ENCODE results near the gene UBE2E2.
A peak's percentile ranks its signal among the peaks of the same experiment; 100 is the strongest.
"Not testable (repeated sequence)": the region's sequence is repeated elsewhere in the genome, so short reads cannot be mapped to it uniquely, and the experiment has no call there.

Gene UBE2E2

DNA sequence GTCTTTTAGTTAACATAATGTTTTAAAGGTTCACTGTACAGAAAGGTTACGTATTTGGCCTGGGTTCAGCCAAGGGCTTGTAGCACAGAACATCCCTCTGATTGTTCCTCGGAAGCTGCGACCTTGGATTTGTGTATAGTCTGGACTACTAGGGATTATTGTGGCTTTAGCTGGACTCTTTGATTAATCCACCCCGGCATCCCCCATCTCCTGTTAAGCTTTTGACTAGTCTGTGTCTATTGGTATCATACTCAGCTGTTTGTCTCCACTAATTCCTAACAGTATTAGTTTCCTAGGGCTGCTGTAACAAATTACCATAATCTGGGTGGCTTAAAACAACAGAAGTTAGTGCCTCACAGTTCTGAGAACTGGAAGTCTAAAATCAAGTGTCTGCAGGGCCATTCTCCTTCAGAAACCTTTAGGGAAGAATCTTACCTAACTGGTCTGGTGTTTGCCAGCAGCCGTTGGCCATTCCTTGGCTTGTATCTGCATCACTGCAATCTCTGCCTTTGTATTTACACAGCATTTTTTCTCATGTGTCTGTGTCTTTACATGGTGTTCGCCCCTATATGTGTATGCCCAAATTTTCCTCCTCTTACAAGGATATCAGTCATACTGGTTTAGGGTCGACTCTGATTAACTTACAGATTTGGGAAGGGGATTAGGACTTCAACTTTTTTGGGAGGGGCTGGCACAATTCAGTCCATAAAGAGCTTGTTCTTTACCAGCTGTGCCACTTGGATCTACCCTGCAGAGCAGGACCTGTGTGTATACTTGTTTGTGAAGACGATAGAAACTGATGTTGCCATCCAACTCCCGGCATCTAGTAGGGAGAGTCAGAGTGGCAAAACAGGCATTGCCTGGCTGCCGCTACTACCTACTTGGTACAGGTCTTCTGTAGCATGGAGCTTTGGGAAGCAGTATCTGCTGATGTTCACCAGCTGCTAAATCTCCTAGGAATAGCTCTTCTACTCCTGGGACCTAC lies 117.8 kb downstream of the UBE2E2 start:
- no peak for FAIRE-seq
- no peak for DNase-seq (ENCODE audit: low spot score)

DNA sequence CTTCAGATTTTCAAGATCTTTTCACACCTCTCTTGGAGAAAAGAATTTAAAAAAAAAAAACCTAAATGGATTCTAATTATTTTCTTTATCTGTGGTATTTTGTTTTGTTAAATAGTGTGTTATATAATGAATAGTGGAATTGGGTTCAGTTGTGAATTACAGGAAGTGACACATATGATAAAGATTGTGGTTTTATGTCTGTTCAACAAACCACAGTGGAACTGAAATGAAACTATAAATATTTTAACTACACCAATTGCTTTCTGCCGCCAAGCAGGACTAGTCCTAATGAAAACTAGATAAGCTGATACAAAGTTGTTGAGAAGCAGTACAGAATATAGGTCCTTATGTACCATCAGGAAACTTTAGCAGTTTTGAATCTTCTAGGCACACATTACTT lies 121.6 kb downstream of the UBE2E2 start:
- peak; percentile 20 for DNase-seq (ENCODE audit: low spot score)
- FAIRE-seq, result no peak

DNA sequence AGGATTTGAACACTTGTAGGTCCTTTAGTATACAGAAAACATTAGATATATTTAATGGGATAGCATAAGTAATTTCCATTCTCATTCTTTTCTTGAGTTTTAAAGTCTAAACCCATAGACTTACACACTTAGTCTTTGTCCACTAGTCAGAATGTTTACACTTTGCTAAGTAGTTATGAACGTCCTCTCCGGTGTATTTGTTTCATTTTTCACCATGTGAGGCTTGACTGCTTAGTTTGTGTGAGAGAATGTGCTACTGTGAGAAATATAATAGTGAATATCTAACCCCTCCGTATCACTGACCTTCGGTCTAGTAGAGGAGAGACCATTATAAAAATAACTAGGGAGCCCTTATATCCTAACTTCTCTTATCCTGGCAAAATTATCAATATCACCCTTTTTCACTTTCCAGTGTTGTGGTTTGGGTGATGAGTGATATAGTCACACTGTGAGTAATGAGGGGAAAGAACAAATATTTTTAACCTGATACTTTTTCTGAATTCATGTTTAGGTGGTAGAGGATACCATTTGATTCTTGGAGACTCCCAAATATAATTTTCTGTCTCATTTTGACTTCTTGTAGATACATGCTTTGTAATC lies 122.4 kb downstream of the UBE2E2 start:
- DNase-seq (ENCODE audit: low spot score) (no peak), FAIRE-seq (no peak)

DNA sequence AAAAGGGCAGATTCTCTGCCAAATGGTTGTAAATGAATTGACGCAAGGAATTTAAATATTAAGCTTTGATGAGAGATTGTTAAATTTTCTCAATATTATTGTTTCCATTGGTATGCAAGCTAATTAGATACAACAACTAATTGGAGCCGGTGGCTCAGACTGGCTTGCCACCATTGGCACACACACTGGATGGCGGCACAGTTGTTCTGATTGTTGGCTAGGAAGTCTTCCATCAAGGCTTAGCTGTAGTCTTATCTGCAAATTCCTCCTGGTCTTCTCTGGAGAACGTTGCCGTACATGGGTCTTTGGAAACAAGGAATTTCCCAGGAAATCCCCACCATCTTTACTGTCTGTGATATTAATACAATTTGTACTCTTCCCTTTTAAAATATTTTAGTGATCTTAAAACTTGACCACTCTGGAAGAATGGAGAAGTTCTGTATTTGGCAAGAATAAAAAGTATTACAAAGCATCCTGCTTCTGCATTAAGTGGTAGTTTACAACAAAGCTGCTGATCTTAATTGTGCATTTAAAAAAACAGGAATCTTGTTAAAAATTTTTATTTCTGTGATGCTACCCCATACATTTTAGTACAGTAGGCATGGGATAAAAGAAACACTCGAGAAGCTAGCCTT lies 126.5 kb downstream of the UBE2E2 start:
- FAIRE-seq (no peak), DNase-seq (ENCODE audit: low spot score) (no peak)

DNA sequence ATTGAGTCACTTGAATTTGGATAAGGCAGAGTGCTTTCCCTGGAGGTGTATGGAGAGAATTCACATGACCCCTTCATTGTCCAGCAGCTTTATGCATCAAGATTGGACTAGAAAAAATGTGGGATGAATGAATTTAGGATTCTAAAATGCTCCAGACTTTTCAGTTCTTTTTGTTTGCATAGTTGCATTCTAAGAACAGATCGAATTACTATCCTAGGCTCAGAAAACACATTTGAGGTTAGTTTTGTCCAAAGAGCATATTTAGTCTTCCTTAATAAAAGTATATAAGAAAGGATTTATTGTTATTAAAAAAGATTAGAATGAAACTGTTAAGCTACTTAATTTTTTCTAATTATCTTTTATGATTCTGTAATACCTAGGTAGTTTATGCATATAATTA lies 127.4 kb downstream of the UBE2E2 start:
- DNase-seq (ENCODE audit: low spot score) (no peak), FAIRE-seq (no peak)

DNA sequence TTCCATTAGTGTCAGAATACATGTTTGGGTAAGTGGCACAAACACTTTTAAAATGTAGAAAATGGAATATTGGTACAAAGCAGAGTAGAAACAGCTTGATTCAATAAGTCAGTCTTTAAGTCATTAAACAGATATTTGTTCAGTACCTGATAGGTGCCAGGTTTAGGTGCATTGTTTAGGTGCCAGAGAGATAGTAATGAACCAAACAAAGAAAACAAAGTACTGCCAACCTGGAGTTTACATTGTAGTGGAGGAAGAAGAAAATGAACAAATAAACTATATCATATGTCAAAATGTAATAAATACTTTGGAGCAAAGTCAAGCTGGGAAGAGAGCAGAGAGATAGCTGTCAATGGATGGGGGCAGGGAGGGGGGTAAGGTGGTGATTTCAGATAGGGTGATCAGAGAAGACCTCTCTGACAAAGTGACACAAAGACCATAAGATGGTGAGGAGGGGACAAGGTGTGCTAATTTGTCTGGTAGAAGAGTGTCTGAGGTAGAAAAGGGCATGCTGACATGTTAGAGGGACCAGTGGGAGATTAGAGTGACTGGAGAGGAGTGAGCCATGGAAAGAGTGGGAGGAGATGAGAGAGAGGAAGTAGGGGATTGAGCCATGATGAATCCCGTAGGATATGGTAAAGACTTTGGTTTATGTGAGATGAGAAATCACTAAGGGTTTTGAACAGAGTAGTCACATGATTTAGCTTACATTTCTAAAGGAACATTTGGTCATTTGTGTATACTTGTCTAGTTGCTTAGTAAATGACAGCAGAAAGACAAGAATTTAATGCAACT lies 128.2 kb downstream of the UBE2E2 start:
- DNase-seq (ENCODE audit: low spot score) (no peak), FAIRE-seq (peak; percentile 20)

DNA sequence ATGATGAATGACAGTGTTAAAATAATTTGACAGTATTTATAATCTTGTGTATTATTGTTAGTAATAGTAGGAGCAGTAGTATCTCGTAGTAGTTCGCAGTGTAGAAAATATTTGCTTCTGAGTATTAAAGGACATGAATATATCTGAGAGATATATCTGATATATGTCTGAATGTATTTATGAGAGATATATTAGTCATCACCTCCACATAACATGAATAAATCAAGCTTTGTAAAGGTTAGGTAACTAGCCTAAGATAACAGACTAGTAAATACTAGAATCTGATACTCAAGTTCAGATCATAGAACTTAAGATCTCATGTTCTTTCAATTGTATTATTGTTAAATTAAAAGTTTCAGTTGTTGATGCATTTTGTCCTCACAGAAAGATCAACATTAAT lies 130.5 kb downstream of the UBE2E2 start:
- FAIRE-seq (no peak), DNase-seq (ENCODE audit: low spot score) (no peak)

DNA sequence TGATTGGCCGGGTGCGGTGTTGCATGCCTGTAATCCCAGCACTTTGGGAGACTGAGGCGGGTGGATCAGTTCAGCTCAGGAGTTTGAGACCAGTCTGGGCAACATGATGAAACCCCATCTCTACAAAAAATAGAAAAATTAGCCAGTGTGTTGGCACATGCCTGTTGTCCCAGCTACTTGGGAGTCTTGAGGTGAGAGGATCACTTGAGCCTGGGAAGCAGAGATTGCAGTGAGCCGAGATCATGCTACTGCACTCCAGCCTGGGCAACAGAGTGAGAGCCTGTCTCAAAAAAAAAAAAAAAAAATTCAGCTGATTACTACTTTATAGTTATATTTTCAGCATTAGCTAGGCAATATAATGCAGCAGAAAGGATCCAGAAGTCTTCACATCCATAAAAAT lies 133.7 kb downstream of the UBE2E2 start:
- not testable (repeated sequence) for FAIRE-seq; DNase-seq (ENCODE audit: low spot score)

DNA sequence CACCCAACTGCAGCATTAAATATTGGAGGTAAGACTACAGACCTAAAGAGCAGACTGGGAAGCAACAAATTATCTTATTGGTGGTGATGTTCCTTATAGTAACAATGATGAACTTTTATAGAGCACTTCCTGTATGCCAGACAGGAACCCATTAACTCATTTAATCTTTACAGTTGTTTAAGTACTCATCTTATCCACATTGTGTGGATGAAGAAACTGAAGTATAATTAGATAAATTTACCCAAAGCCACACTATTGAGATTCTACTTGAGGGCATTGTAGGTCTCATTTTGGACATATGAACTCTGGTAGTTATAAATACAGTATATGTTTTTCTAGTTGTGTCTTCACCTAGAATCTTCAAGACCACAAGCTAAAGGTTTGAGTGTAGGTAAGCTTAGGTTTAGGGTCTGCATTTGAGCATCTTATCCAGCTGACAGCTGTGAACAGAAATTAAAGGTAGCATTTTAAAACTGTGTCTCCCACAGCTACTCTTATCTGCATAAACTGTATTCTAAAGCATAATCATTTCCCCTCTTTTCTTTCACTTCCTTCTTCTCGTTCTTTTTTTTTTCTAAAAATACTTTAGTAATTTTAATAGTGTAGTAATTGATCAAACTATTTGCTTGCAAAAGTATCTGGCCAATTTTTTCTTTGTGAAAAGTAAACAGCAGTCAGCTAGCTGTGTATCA lies 138.2 kb downstream of the UBE2E2 start:
- DNase-seq (ENCODE audit: low spot score) (no peak), FAIRE-seq (no peak)

DNA sequence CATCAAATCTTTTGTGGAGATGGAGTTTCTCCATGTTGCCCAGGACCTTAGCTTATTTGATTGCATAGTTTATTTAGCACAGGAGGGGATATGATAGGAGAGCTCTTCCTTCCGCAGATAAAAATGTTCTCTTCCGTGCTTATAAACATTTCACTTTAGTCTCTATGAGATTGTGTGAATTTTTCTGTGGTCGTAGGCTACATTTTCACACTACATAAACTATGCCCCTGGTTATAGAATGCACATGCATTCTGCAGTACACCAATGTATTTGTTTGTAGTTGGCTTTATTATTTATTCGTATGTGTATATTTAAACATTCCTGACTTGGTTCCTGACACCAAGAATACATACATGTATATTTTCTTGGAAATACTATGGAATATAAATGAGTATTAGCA lies 139.2 kb downstream of the UBE2E2 start:
- no peak for FAIRE-seq
- DNase-seq (ENCODE audit: low spot score), result no peak

DNA sequence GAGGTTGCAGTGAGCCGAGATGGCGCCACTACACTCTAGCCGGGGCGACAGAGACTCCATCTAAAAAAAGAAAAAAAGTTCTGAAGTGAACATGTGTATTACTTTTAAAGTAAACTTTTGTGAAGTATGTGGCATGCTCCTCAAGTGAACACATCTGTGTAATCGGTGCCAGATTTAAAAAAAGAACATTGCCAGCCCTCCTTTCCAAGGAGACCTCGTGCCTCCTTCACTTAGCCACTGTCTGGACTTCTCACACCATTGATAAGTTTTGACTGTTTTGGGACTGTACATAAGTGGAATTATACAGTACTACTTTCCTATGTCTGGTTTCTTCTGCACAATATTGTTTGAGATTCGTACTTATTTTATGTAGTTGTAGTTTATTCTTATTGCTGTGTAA lies 140.4 kb downstream of the UBE2E2 start:
- FAIRE-seq, result no peak
- no peak for DNase-seq (ENCODE audit: low spot score)

DNA sequence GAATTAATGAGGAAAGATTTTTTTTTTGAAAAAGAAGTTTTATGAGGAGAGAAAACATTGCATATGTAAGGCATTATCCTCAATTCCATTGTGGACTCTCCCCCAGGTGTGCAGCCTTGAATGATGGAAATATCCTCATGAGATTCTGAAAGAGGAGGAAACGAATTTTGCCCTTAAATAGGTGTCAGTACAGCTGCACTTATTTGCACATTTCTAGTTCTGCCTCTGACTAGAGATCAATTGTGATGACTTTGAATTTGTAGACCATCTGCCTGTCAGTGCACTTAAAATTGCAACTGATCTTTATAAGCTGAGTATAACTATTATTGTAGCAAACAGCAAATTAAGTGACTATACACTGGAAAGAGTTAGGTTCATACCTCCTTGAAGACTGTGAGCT lies 141.8 kb downstream of the UBE2E2 start:
- FAIRE-seq (no peak), DNase-seq (ENCODE audit: low spot score) (no peak)

DNA sequence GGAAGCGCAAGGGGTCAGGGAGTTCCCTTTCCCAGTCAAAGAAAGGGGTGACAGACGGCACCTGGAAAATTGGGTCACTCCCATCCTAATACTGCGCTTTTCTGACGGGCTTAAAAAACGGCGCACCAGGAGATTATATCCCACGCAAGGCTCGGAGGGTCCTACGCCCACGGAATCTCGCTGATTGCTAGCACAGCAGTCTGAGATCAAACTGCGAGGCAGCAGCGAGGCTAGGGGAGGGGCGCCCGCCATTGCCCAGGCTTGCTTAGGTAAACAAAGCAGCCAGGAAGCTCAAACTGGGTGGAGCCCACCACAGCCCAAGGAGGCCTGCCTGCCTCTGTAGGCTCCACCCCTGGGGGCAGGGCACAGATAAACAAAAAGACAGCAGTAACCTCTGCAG lies 146.3 kb downstream of the UBE2E2 start:
- not testable (repeated sequence) for FAIRE-seq; DNase-seq (ENCODE audit: low spot score)

DNA sequence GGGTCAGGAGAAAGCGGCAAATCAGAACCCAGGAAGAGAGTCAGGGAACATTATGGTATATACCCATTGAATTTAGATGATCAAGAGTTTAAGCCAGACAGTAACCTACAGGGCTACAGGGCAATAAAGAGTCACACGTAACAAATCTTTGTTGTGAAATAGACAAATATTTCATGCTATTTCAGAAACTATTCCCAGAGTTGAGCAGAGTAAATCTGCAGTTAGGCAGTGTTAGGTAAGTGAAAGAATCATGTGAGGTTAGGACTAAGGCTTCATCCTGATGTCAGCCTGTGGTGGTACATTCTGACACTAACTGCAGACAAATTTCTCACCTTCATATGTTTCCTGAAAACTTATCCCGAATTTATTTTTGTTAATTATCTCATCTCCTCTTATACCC lies 153.0 kb downstream of the UBE2E2 start:
- FAIRE-seq, result no peak
- DNase-seq (ENCODE audit: low spot score), result no peak

DNA sequence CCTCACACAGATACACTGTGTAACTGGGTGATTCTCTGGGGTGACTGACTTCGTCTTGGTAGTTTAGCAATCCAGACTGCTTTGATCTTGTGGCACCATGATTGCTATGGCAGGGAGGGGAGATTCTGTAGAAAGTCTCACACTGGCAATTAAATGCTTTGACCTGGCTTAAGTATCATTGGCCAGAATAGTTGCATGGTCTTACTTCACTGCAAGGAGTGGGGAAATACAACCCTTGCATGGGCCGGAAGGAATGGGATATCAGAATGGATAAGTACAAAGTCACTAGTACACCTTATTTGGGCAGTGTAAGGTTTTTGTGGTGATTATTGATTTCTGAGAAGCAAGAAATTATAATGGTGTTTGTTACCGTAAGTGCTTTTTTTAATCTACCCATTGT lies 153.8 kb downstream of the UBE2E2 start:
- FAIRE-seq, result no peak

DNA sequence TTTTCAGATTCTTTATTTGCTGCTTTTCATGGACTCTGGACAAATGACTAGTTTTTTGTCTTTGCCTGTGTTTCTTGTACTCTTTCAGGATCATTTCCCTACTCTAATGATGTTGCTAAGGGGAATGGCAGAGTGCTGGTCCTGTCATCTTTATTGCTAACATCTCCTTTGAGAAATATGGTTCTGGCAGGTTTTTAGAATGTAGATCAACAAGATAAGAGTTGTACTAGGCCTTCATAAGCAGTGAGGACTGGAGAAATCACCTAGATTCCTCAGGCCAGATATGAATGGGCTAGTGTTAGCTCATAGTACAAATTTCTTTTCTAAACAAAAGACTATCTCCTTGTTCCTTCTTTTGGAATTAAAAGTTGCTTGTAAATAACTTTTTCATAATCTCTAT lies 156.0 kb downstream of the UBE2E2 start:
- no peak for FAIRE-seq
- no peak for DNase-seq (ENCODE audit: low spot score)

More for the DNA sequence above, 153.8 kb downstream of the UBE2E2 start:
- no peak for DNase-seq (ENCODE audit: low spot score)

DNA sequence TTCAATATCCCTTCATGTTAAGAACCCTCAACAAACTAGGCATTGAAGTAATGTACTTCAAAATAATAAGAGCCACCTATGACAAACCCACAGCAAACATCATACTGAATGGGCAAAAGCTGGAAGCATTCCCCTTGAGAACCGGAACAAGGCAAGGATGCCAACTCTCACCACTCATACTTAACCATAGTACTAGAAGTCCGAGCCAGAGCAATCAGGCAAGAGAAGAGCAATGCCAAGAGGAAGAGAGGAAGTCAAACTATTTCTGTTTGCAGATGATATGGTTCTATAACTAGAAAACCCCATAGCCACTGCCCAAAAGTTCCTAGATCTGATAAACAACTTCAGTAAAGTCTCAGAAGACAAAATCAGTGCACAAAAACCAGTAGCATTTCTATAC lies 161.9 kb downstream of the UBE2E2 start:
- DNase-seq (ENCODE audit: low spot score) (no peak), FAIRE-seq (no peak)

DNA sequence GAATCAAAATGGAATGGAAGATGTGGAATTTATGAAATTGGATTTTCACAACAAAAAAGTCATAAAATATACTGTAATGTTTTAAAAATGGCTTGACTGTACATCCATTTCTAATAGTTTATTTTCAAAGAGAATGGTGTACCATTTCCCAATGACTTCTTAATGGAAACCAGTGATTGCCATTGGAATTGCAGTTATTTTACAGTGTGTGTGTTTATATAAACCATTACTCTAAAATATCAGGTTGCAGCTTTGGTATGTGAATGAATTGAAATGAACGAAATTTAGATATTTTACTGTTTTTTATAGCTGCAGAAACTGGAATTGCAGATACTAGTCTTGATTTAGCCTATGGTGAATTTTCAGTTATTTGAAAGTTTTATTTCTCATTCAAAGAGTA lies 165.6 kb downstream of the UBE2E2 start:
- FAIRE-seq (no peak), DNase-seq (ENCODE audit: low spot score) (no peak)

DNA sequence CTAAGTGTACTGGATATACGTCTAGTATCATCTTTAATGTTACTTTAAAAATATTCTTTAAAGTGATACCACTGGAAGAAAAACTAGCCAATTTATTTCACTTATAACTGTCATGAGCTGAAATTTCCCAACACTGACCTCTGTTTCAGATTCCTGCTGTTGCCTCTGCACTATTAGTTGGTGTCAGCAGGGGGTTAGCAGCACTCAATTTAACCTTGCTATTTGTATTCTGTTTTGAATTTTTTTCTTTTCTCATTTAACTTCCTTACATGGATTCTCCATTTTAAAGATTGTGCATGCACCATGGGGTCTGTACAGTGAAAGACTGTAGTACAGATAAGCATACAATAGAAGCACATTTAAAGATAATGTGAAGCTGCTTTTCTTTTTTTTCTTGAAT lies 169.2 kb downstream of the UBE2E2 start:
- FAIRE-seq, result no peak
- DNase-seq (ENCODE audit: low spot score), result no peak

DNA sequence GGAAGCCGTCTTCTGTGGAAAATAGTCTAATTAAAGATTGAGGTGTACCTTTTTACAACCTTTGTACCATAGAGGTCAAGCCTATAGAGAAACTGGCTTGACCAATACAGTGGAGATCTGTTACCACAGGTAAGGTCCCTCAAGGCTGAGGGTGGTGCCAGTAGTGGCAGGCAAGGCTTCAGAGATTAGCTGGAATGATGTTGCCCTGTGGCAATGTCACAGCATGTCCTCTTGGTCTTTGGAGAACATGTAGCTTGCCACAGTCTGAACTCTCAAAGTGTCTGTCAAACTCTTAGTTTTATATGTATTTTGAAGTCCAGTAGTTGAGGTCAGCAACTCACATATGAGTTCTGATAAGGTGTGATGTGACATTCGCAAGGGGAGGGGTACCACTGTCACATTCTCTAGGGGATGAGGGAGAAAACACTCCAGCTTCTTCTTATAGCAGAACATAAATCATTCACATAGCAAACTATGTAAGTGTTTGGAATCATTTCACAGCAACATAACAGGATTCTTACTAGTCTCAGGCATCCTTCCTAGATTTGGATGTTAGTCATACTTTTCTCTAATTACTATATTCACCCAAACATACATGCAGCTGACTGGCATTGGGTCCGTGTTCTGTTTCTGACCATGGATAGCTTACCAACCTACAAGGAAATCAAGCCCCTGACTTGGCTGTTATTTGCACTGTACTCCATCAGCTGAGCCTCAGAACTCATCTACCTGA lies 173.6 kb downstream of the UBE2E2 start:
- no peak for FAIRE-seq

More for the DNA sequence above, 173.6 kb downstream of the UBE2E2 start:
- no peak for DNase-seq (ENCODE audit: low spot score)
